Smooth muscle cell (in vitro differentiated cells): ENCODE data around the gene AUNIP. TPM values are rescaled to one million over a fixed set of nuclear protein-coding genes. Genes with fewer than 3 reads are reported as not detected.

Source experiments
- DNase-seq: peaks from one replicate; lab custom pipeline; 2025; ENCODE audit not compliant: unreplicated experiment; lab: John Stamatoyannopoulos, UW
- H2AFZ ChIP-seq: fragments of 200-600 bp; sonication (generic); 2 replicates; pipeline ENCODE4 v1.6.0; 2016; ENCODE audit warnings: antibody characterized with exemption, low read depth, mild to moderate bottlenecking
- H3F3A ChIP-seq: fragments of 200-600 bp; sonication (generic); 2 replicates; pipeline ENCODE4 v1.6.0; 2017; ENCODE audit warnings: antibody characterized with exemption, low read depth
- H3K27ac ChIP-seq: fragments of 200-600 bp; sonication (generic); 2 replicates; pipeline ENCODE4 v1.5.1; 2016; ENCODE audit warnings: low read depth, mild to moderate bottlenecking
- H3K27me3 ChIP-seq: fragments of 200-600 bp; sonication (generic); 2 replicates; pipeline ENCODE4 v1.6.1; 2016; ENCODE audit warnings: low read depth, mild to moderate bottlenecking
- H3K36me3 ChIP-seq: fragments of 200-600 bp; sonication (generic); 2 replicates; pipeline ENCODE4 v1.5.1; 2016; ENCODE audit warnings: low read depth
- H3K4me1 ChIP-seq: fragments of 200-600 bp; sonication (generic); 2 replicates; pipeline ENCODE4 v1.5.1; 2016; ENCODE audit warnings: low read depth
- H3K4me2 ChIP-seq: fragments of 200-600 bp; sonication (generic); 2 replicates; pipeline ENCODE4 v1.6.0; 2016; ENCODE audit warnings: mild to moderate bottlenecking
- H3K4me3 ChIP-seq: fragments of 200-600 bp; sonication (generic); 2 replicates; pipeline ENCODE4 v1.5.1; 2016; ENCODE audit warnings: mild to moderate bottlenecking
- H3K79me2 ChIP-seq: fragments of 200-600 bp; sonication (generic); 2 replicates; pipeline ENCODE4 v1.6.0; 2016; ENCODE audit warnings: low read depth, mild to moderate bottlenecking
- H3K9ac ChIP-seq: fragments of 200-600 bp; sonication (generic); 2 replicates; pipeline ENCODE4 v1.6.0; 2016; ENCODE audit warnings: low read depth
- H3K9me3 ChIP-seq: fragments of 200-600 bp; sonication (generic); replicated peaks from 2 replicates; pipeline ENCODE4 v1.5.1; 2016; ENCODE audit warnings: low read depth
- H4K20me1 ChIP-seq: fragments of 200-600 bp; sonication (generic); 2 replicates; pipeline ENCODE4 v1.6.0; 2016; ENCODE audit warnings: low read depth
- WGBS: methylation state at CpG from one replicate; pipeline ENCODE4 v1.1.7; 2016; ENCODE audit warnings: low lambda C conversion rate; 5-methylcytosine and 5-hydroxymethylcytosine counted together
- polyA plus RNA-seq: library from polyadenylated mRNA; unstranded; fragments of >200 nt; fragmentation: Nextera tagmentation; extraction: Ambion mirVana; gene quantifications from 2 replicates; pipeline ENCODE4 v1.2.1, GENCODE V29; 2016
- total RNA-seq: library from RNA; depleted of rRNA; stranded (reverse); fragments of >200 nt; gene quantifications from 2 replicates; pipeline ENCODE4 v1.2.3, GENCODE V29; 2014
- TF ChIP-seq, protein P1 (sequence below): fragments of 200-600 bp; sonication (generic); IDR thresholded peaks from 2 replicates; pipeline ENCODE4 v1.5.1; 2017; ENCODE audit warnings: borderline replicate concordance, mild to moderate bottlenecking, antibody characterized with exemption; ENCODE audit not compliant: insufficient read depth, poor library complexity, severe bottlenecking

The AUNIP gene
- total and polyA plus RNA-seq, 2 experiments from 2014 or later, result 0.18 to 1.3 TPM

DNA sequence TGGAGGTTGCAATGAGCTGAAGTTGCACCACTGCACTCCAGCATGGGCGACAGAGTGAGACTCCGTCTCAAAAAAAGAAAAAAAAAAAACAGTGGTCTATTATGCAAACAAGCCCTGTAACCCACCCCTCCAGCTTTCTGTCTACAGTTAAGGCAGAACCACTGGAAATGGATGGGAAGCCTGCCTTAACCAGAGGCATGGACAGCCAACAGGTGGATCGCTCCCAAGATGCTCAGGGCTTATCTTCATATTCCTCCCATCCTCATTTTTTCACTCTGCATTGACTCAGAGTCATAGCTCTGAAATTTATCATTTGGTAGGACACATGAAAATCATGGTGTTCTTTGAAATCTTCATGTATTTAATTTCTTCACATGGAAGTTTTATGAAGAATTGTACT is 30.8 kb downstream of the AUNIP start:
- TF ChIP-seq, protein P1, sequence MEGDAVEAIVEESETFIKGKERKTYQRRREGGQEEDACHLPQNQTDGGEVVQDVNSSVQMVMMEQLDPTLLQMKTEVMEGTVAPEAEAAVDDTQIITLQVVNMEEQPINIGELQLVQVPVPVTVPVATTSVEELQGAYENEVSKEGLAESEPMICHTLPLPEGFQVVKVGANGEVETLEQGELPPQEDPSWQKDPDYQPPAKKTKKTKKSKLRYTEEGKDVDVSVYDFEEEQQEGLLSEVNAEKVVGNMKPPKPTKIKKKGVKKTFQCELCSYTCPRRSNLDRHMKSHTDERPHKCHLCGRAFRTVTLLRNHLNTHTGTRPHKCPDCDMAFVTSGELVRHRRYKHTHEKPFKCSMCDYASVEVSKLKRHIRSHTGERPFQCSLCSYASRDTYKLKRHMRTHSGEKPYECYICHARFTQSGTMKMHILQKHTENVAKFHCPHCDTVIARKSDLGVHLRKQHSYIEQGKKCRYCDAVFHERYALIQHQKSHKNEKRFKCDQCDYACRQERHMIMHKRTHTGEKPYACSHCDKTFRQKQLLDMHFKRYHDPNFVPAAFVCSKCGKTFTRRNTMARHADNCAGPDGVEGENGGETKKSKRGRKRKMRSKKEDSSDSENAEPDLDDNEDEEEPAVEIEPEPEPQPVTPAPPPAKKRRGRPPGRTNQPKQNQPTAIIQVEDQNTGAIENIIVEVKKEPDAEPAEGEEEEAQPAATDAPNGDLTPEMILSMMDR, result no peak
- H3K4me1 ChIP-seq, result no peaks in the 10 kb centered on the region
- H3K27me3 ChIP-seq, result no peaks in the 10 kb centered on the region
- no peak for DNase-seq
- H3K27ac ChIP-seq, result no peak overlapping the region
- H3K36me3 ChIP-seq, result peaks cover 24% of the 10 kb centered on the region
- 92% methylated on average over 3 of the region's 3 CpGs for WGBS
- peaks cover 9% of the 10 kb centered on the region for H4K20me1 ChIP-seq
- no peak overlapping the region for H3K9ac ChIP-seq
- no peak overlapping the region for H3K4me2 ChIP-seq
- H2AFZ ChIP-seq, result no peak overlapping the region
- no peak overlapping the region for H3K4me3 ChIP-seq
- no peaks in the 10 kb centered on the region for H3K9me3 ChIP-seq
- H3F3A ChIP-seq, result no peaks in the 10 kb centered on the region
- H3K79me2 ChIP-seq, result peaks cover 9% of the 10 kb centered on the region

DNA sequence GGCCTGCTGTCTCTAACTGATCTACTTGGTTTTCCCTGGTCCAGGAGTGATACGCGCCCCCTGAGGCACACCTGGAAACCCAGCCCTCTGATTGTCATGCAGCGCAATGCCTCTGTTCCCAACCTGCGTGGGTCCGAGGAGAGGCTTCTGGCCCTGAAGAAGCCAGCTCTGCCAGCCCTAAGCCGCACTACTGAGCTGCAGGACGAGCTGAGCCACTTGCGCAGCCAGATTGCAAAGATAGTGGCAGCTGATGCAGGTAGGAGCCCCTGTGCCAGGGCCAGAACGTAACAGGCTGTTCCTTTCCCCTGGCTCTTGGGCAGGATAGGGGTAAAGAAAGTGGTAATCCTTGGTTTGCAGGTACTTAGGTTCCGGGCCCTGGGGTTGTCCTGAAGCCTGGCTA is 32.7 kb downstream of the AUNIP start:
- Histone ChIP-seq H3K36me3 (peaks cover 19% of the 10 kb centered on the region), H3K27ac (no peak overlapping the region), H4K20me1 (peaks cover 25% of the 10 kb centered on the region), H3K9ac (no peak overlapping the region), H3K4me2 (no peak overlapping the region), H3K79me2 (peaks cover 24% of the 10 kb centered on the region), H3F3A (no peaks in the 10 kb centered on the region), H3K27me3 (no peaks in the 10 kb centered on the region), H3K9me3 (no peaks in the 10 kb centered on the region), H3K4me1 (no peaks in the 10 kb centered on the region), H3K4me3 (no peak overlapping the region), H2AFZ (no peak overlapping the region)
- WGBS, result 99% methylated on average over 10 of the region's 10 CpGs
- no peak for DNase-seq
- TF ChIP-seq, protein P1, result no peak

DNA sequence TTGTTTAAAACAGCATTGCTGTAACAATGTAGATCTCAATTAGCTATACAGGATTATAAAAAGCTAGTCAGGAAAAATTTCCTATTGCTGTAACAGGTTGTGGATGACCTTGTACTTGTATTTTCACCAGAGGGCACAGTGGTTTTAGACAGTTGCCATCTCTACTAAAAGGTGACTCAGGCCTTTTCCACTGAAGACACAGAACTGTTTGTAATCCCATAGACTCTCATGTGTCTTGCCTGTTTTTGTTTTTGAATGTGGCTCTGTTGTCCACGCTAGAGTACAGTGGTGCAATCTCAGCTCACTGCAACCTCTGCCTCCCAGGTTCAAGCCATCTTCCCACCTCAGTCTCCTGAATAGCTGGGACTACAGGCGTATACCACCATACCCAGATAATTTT is 33.7 kb downstream of the AUNIP start:
- Histone ChIP-seq H4K20me1 (peaks cover 34% of the 10 kb centered on the region), H3K27me3 (no peaks in the 10 kb centered on the region), H2AFZ (no peak overlapping the region), H3K36me3 (peaks cover 11% of the 10 kb centered on the region), H3K4me1 (peaks cover 6% of the 10 kb centered on the region), H3K9ac (no peak overlapping the region), H3K27ac (no peak overlapping the region), H3F3A (no peaks in the 10 kb centered on the region), H3K4me2 (no peak overlapping the region), H3K9me3 (no peaks in the 10 kb centered on the region), H3K4me3 (no peak overlapping the region), H3K79me2 (peaks cover 33% of the 10 kb centered on the region)
- WGBS, result 97% methylated on average over 2 of the region's 2 CpGs
- DNase-seq, result no peak
- TF ChIP-seq, protein P1, result no peak

DNA sequence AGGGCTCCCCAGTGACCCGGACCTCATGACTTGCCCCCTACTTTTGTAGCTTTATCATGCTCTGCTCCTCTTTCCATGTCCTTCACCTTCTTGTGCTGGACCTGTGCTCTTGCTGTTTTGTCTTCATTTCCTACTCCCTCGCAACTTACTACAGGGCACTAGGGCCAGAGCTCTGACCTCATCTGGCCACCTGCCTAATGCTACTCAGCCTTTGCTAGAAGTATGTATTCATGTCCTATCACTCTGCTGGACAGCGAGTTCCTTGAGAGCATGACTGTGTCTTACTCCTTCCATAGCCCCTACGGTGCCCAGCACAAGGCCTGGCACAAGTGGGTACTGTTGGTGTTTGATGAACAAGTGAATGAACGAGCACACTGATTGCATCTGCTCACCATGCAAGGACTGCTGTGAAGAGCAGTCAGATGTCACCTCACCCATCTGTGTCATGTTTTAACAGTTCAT is 37.6 kb downstream of the AUNIP start:
- Histone ChIP-seq H2AFZ (no peak overlapping the region), H3K79me2 (peaks cover 40% of the 10 kb centered on the region), H3K27me3 (no peaks in the 10 kb centered on the region), H3K27ac (no peak overlapping the region), H3K4me2 (peak overlapping the region; percentile 94), H3K9ac (no peak overlapping the region), H3K4me3 (no peak overlapping the region), H3K36me3 (no peaks in the 10 kb centered on the region), H4K20me1 (peaks cover 36% of the 10 kb centered on the region), H3K9me3 (no peaks in the 10 kb centered on the region), H3K4me1 (peaks cover 13% of the 10 kb centered on the region), H3F3A (peaks cover 17% of the 10 kb centered on the region)
- TF ChIP-seq, protein P1, result no peak
- DNase-seq, result no peak
- WGBS, result 97% methylated on average over 5 of the region's 5 CpGs
